GM20431 (cell line): ENCODE data around the gene HAX1.

ENCODE experiments used
- in situ Hi-C: fragments of 300-500 bp; cut with MseI, MboI; formaldehyde crosslinking; loops from one replicate; pipeline ENCODE4 v1.15.0; 2020; ENCODE audit warnings: low sequenced_read_pairs; ENCODE audit not compliant: unreplicated experiment

HAX1 gene

DNA sequence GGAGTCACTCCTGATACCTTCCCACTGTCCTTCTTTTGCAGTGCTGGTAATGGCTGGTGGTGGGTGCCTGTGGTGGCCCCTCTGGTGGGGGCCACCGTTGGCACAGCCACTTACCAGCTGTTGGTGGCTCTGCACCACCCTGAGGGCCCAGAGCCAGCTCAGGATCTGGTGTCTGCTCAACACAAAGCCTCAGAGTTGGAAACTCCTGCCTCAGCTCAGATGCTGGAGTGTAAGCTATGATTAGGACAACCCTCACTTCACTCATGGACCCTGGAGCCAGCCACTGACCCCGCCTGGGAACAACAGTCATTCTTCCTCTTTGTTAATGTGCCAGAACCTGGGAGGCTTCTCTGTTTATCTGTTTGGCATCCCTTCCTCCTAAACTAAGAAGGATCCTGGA lies 51.8 kb downstream of the HAX1 start:
- in situ Hi-C loops: no loop called here

DNA sequence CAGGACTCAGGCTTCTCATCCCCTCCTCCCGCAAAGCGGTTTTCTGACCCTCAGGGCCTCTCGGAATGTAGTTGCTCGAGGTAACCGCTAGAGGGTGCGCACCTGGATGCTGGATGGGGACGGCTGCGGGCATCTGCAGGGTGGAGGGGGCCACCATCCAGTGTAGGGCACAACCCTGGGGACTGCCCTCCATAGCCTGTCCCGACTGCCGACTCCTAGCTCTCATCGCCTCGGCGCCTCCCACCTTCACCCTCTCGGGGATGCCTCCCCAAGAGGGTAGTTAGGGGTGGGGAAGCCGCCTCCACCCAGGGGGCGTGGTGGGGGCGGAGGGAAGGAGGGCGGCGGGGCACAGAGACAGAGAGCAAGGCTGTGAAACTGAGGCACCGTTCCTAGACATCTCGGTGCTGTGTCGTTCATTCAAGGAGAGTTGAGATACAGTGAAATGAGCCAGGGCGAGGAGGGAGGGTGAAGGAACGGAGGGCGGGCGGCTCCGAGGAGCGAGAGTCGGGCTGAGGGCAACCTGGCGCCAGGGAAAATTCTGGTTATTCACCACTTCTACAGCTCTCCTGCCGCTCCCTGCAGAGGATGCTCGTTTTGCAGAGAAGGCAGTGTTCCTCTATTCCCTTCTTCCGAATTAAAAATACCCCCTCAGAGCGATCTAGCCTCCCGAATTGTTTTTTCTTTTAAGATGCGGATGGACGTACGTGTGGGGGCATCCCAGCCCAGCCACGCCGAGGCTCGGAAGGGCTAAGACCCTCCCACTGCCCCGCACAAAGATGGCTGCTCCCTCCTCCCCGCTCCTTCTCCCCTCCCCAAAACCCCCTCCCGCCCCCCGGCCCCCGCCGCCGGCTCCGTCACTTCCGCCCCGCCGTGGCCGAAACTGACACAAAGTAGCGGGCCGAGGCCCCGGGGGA lies 52.5 kb downstream of the HAX1 start, which contains the start of gene ATP8B2:
ATP8B2 (plus strand) TSS at position 857 of the 914 bp plus-strand sequence. CDS start 2,617 bp downstream, outside the sequence.
- in situ Hi-C loops: no loop called here
